Endothelial cell of umbilical vein (primary cell): ENCODE data around the gene ITGAE. TPM values are rescaled to one million over a fixed set of nuclear protein-coding genes. Genes with fewer than 3 reads are reported as not detected.

Experiments used
- BruUV-seq: library from RNA; stranded (reverse); fragments of 400-500 nt; replicated peaks from 2 replicates; lab custom pipeline; 2021; lab: Mats Ljungman, UMichigan
- CTCF ChIA-PET: fragments of 300-600, 350-600 bp; sonication (Branson Sonifier 250); formaldehyde crosslinking; loops from one replicate; lab custom pipeline; 2021; ENCODE audit warnings: antibody characterized with exemption, inconsistent platforms; lab: Charles Lee
- POLR2A ChIA-PET: fragments of 300-600, 350-600 bp; sonication (Branson Sonifier 250); formaldehyde crosslinking; loops from one replicate; lab custom pipeline; 2021; ENCODE audit warnings: antibody characterized with exemption, inconsistent platforms; lab: Charles Lee
- DNase-seq: peaks from one replicate; pipeline ENCODE4 v3.0.0-alpha.2; 2011; ENCODE audit warnings: low read depth, low spot score
- FAIRE-seq: peaks from 2 replicates; lab custom pipeline; 2011; peaks lifted over from hg19 to GRCh38; lab: Jason Lieb, UNC
- H2AFZ ChIP-seq: 2 replicates; pipeline ENCODE4 v1.6.0; 2012; ENCODE audit warnings: low read depth, low read length, control low read depth, inconsistent platforms
- H3K27ac ChIP-seq: 2 replicates; pipeline ENCODE4 v1.5.1; 2011; ENCODE audit warnings: low read depth, mild to moderate bottlenecking, control low read depth, low read length, moderate library complexity; ENCODE audit not compliant: insufficient read depth
- H3K27me3 ChIP-seq, 2 experiments: 2 replicates each; pipeline versions ENCODE4 v1.6.0 to v1.6.1; 2011; ENCODE audit warnings: low read length in 2 of 2, mixed read lengths in 1 of 2; ENCODE audit not compliant: control insufficient read depth in 2 of 2, insufficient read depth in 2 of 2
- H3K36me3 ChIP-seq, 2 experiments: 2 replicates in 1 of 2; 3 replicates in 1 of 2; pipeline ENCODE4 v1.5.1; 2011; ENCODE audit warnings: low read length in 2 of 2, mild to moderate bottlenecking in 1 of 2, moderate library complexity in 1 of 2; ENCODE audit not compliant: control insufficient read depth in 2 of 2, insufficient read depth in 2 of 2; ENCODE audit errors: extremely low read depth in 1 of 2
- H3K4me1 ChIP-seq: 3 replicates; pipeline ENCODE4 v1.5.1; 2011; ENCODE audit warnings: mild to moderate bottlenecking, low read length; ENCODE audit not compliant: control insufficient read depth, insufficient read depth; ENCODE audit errors: extremely low read depth
- H3K4me2 ChIP-seq: 2 replicates; pipeline ENCODE4 v1.6.1; 2011; ENCODE audit warnings: low read length, control low read depth, mixed read lengths; ENCODE audit not compliant: insufficient read depth
- H3K4me3 ChIP-seq, 3 experiments: fragments of 200-600 bp in 1 of 3; sonication (generic), shearing (Covaris generic) in 1 of 3; replicated peaks in 1 of 3; 2 replicates each; pipeline ENCODE4 v1.5.1; 2011 to 2016; ENCODE audit warnings: control low read depth in 3 of 3, low read length in 3 of 3, mild to moderate bottlenecking in 2 of 3, inconsistent platforms in 1 of 3, low read depth in 1 of 3, moderate library complexity in 1 of 3; ENCODE audit not compliant: insufficient read depth in 1 of 3
- H3K79me2 ChIP-seq: 2 replicates; pipeline ENCODE4 v1.6.0; 2012; ENCODE audit warnings: low read length, inconsistent platforms; ENCODE audit not compliant: control insufficient read depth, insufficient read depth
- H3K9ac ChIP-seq: replicated peaks from 2 replicates; pipeline ENCODE3; 2011; ENCODE audit warnings: low read length, control low read depth; ENCODE audit not compliant: insufficient read depth; ENCODE audit errors: extremely low read depth
- H3K9me1 ChIP-seq: replicated peaks from 3 replicates; pipeline ENCODE4 v1.6.0; 2011; ENCODE audit warnings: mild to moderate bottlenecking, low read length; ENCODE audit not compliant: control insufficient read depth, insufficient read depth; ENCODE audit errors: extremely low read depth
- H3K9me3 ChIP-seq: replicated peaks from 2 replicates; pipeline ENCODE4 v1.5.1; 2012; ENCODE audit warnings: low read length, inconsistent platforms; ENCODE audit not compliant: control insufficient read depth, insufficient read depth
- H4K20me1 ChIP-seq: replicated peaks from 2 replicates; pipeline ENCODE3; 2011; ENCODE audit warnings: mild to moderate bottlenecking, low read length; ENCODE audit not compliant: control insufficient read depth, insufficient read depth; ENCODE audit errors: extremely low read depth
- FOS ChIP-seq: IDR thresholded peaks from 2 replicates; pipeline ENCODE4 v1.6.1; 2011; ENCODE audit warnings: mild to moderate bottlenecking, low read length, moderate library complexity, borderline replicate concordance; ENCODE audit not compliant: insufficient read depth
- JUN ChIP-seq: IDR thresholded peaks from 2 replicates; pipeline ENCODE4 v1.6.1; 2011; ENCODE audit warnings: borderline replicate concordance, low read depth; ENCODE audit not compliant: insufficient read length, insufficient read depth
- MYC ChIP-seq: IDR thresholded peaks from one replicate; pipeline ENCODE4 v1.6.1; 2011; ENCODE audit warnings: mild to moderate bottlenecking, low read depth, low read length
- POLR2A ChIP-seq: IDR thresholded peaks from 2 replicates; pipeline ENCODE4 v1.6.1; 2012; ENCODE audit warnings: low read depth, mild to moderate bottlenecking, control low read depth, low read length
- dilution Hi-C: fragments of 300-500 bp; cut with MboI; formaldehyde crosslinking; loops from one replicate; pipeline ENCODE4 v1.15.0; 2019; ENCODE audit warnings: low sequenced_read_pairs; ENCODE audit not compliant: extremely low pct_ligation_motif_present
- intact Hi-C: fragments of 100-400 bp; cut with micrococcal nuclease; formaldehyde crosslinking; loops from one replicate; pipeline ENCODE4 v1.10.0; 2022
- polyA plus RNA-seq, 4 experiments: library from polyadenylated mRNA; depleted of rRNA in 3 of 4; stranded (reverse) in 3 of 4; unstranded in 1 of 4; fragments of >200 nt; gene quantifications; 2 replicates each; pipeline versions ENCODE4 v1.2.1 to v1.2.3, GENCODE V29; 2011 to 2012; ENCODE audit warnings: missing spikeins in 1 of 4
- total RNA-seq: library from RNA; stranded (reverse); gene quantifications from 2 replicates; pipeline ENCODE4 v1.2.3, GENCODE V29; 2021
- TF ChIP-seq, protein P1 (sequence below): IDR thresholded peaks from 2 replicates; pipeline ENCODE4 v1.6.1; 2011; ENCODE audit not compliant: insufficient read depth, insufficient read length

ITGAE gene
- total and polyA plus RNA-seq, 2 donors (not counting 3 experiments of a cell fraction or from before 2014, with no cell fraction given): 29.6 to 71.6 TPM

DNA sequence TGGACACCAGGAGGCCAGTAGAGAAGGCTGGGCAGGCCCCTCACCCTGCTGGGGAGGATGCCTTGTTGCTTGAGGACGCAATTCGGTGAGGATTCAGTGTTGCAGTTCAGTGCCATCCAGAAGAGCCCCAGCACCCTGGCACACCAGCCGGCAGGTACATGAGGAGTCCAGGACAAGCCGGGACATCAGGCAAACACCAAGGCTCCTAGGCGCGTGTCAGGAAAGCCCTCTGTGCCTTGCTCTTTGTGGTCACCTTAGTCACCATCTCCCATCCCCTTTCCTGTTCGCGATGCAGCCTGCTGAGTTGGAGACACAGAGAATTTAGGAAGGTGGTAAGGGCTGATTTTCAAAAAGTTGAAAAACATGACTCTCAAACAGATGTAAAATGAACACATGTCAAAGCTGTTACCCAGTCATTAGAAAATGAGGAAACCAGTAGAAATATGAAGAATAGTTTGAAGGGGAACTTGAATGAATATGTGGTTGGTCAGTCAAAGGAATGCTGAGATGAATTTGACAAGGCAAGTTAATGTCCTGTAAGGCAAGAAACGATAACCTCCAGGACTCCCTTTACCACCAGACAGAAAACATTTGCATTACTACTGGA, 47.3 kb upstream of the ITGAE start:
- Histone ChIP-seq H3K4me1 (peaks cover 9% of the 10 kb centered on the region), H3K27ac (no peak overlapping the region), H3K9me3 (no peaks in the 10 kb centered on the region), H3K4me2 (no peak overlapping the region), H3K9ac (no peak overlapping the region), H3K79me2 (peaks cover 26% of the 10 kb centered on the region), H3K27me3 (no peaks in the 10 kb centered on the region), H4K20me1 (no peaks in the 10 kb centered on the region), H3K4me3 (no peak overlapping the region), H2AFZ (no peak overlapping the region), H3K36me3 (peaks cover 0 to 3% of the 10 kb centered on the region in 2 experiments), H3K9me1 (no peaks in the 10 kb centered on the region)
- FAIRE-seq: no peak
- intact Hi-C loops: loop anchor here (5.0 kb wide), 1 partner anchor 111 kb away; no protein-coding TSS in a partner anchor
- ChIA-PET CTCF (interaction anchor here (5.4 kb wide), 1 partner anchor 111 kb away, joined by 63 read pairs; no protein-coding TSS in a partner anchor), POLR2A (no interaction called here)
- DNase-seq: no peak
- dilution Hi-C loops: no loop called here
- no TSS peak for BruUV-seq
- no peak for TF ChIP-seq FOS

DNA sequence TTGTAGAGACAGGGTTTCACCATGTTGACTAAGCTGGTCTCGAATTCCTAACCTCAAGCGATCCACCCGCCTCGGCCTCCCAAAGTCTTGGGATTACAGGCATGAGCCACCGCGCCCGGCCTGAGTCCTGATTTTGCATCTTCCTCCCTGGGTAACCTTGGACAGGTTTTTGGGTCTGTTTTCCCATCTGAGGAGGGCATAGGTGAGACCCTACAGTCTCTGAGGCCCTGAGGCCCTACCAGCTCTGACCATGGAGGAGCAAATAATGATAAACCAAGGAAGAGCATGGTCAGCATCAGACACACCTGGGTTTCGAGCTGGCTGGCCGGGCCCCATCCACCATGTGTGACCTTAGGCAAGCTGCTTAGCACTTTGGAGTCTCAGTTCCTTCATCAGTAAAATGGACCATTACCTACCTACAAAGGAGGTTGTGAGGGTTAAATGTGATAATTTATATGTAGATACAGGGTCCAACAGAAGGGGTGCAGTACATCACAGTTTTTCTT, 46.2 kb upstream of the ITGAE start:
- Histone ChIP-seq H3K4me3 (no peak overlapping the region), H2AFZ (no peak overlapping the region), H4K20me1 (no peaks in the 10 kb centered on the region), H3K36me3 (peaks cover 3 to 4% of the 10 kb centered on the region in 2 experiments), H3K4me1 (peaks cover 9% of the 10 kb centered on the region), H3K9me1 (no peaks in the 10 kb centered on the region), H3K4me2 (no peak overlapping the region), H3K9me3 (no peaks in the 10 kb centered on the region), H3K27ac (no peak overlapping the region), H3K27me3 (no peaks in the 10 kb centered on the region), H3K9ac (no peak overlapping the region), H3K79me2 (peaks cover 32% of the 10 kb centered on the region)
- TF ChIP-seq POLR2A (no peak), MYC (no peak), JUN (no peak)
- TF ChIP-seq, protein P1, sequence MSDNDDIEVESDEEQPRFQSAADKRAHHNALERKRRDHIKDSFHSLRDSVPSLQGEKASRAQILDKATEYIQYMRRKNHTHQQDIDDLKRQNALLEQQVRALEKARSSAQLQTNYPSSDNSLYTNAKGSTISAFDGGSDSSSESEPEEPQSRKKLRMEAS: no peak
- intact Hi-C loops (loop anchor here (5.0 kb wide), 1 partner anchor 110 kb away; no protein-coding TSS in a partner anchor), dilution Hi-C loops (no loop called here)
- POLR2A ChIA-PET: no interaction called here
- BruUV-seq: no TSS peak
- DNase-seq (no peak), FAIRE-seq (no peak)
- CTCF ChIA-PET: interaction anchor here (0.7 to 5.4 kb wide), 6 partner anchors 9 to 110 kb away, joined by 3 to 63 read pairs (median 16); partner anchors contain the start of gene CAMKK1
